Gastrocnemius medialis (tissue), 4 donors: ENCODE data around the gene RFXANK. TPM values are rescaled to one million over a fixed set of nuclear protein-coding genes. Genes with fewer than 3 reads are reported as not detected.

Source experiments
- ATAC-seq, 2 donors: fragments of 150-250 bp; one replicate each; pipeline ENCODE4 v1.9.1; 2016
- DNase-seq, 2 donors: peaks; one replicate each; pipeline ENCODE4 v3.0.0-alpha.2; 2019
- H3K27ac ChIP-seq, 4 donors: fragments of 200-600 bp; sonication (generic); 1 replicate in 1 of 4; 2 replicates in 3 of 4; pipeline ENCODE4 v1.5.1; 2016 to 2018; ENCODE audit warnings: mild to moderate bottlenecking in 2 of 4, moderate library complexity in 1 of 4
- H3K27me3 ChIP-seq, 3 donors: fragments of 200-600 bp; sonication (generic) in 2 of 3; 1 replicate in 1 of 3; 2 replicates in 2 of 3; pipeline versions ENCODE4 v1.5.1 to v1.6.0; 2016 to 2019; ENCODE audit warnings: mild to moderate bottlenecking in 1 of 3, moderate library complexity in 1 of 3
- H3K36me3 ChIP-seq, 2 donors: fragments of 200-600 bp; sonication (generic) in 1 of 2; one replicate each; pipeline ENCODE4 v1.5.1; 2017 to 2018
- H3K4me1 ChIP-seq, 2 donors: fragments of 200-600 bp; sonication (generic) in 1 of 2; one replicate each; pipeline ENCODE4 v1.5.1; 2016 to 2017; ENCODE audit warnings: mild to moderate bottlenecking in 2 of 2
- H3K4me3 ChIP-seq, 4 donors: fragments of 200-600 bp; sonication (generic) in 3 of 4; 1 replicate in 1 of 4; 2 replicates in 3 of 4; pipeline ENCODE4 v1.5.1; 2016 to 2019; ENCODE audit warnings: mild to moderate bottlenecking in 2 of 4
- H3K9me3 ChIP-seq, 3 donors: fragments of 200-600 bp; sonication (generic) in 2 of 3; 1 replicate in 1 of 3; 2 replicates in 2 of 3; pipeline ENCODE4 v1.5.1; 2016 to 2019
- CTCF ChIP-seq, 5 experiments: fragments of 450-650 bp in 3 of 5; fragments of 200-600 bp in 2 of 5; sonication (generic) in 2 of 5; IDR thresholded peaks in 4 of 5; conservative IDR thresholded peaks in 1 of 5; 1 replicate in 4 of 5; 2 replicates in 1 of 5; pipeline ENCODE4 v1.5.1; 2016 to 2019; ENCODE audit warnings: antibody characterized with exemption in 5 of 5, mild to moderate bottlenecking in 3 of 5, moderate library complexity in 3 of 5
- POLR2A ChIP-seq, 2 donors: fragments of 450-650 bp; IDR thresholded peaks; one replicate each; pipeline ENCODE4 v1.6.1; 2017; ENCODE audit warnings: antibody characterized with exemption in 2 of 2, mild to moderate bottlenecking in 2 of 2, moderate library complexity in 2 of 2
- in situ Hi-C, 4 donors: fragments of 200-750 bp; cut with MboI; loops; one replicate each; pipeline versions ENCODE4 v1.15.0 to v1.8.0; 2017; ENCODE audit warnings: low sequenced_read_pairs in 4 of 4
- intact Hi-C: fragments of 100-400 bp; cut with DNase I; formaldehyde crosslinking; loops from one replicate; pipeline ENCODE4 v1.15.1; 2023; ENCODE audit warnings: low total_unique reads
- total RNA-seq, 4 donors: library from RNA; depleted of rRNA; stranded (reverse); fragments of >200 nt; gene quantifications; one replicate each; pipeline versions ENCODE4 v1.1.0 to v1.2.3, GENCODE V29; 2016

The RFXANK gene
- total RNA-seq, 4 donors from 2014 or later = 25.5 to 44.1 (median 35.1) TPM

GRCh38 chr19:19152668-19153384 lies 39.2 kb upstream of the RFXANK start:
- no peak for DNase-seq
- Histone ChIP-seq H3K4me3 (no peak overlapping the region), H3K9me3 (no peaks in the 10 kb centered on the region), H3K27me3 (no peaks in the 10 kb centered on the region), H3K36me3 (peaks cover 0 to 3% of the 10 kb centered on the region in 2 donors), H3K4me1 (no peaks in the 10 kb centered on the region), H3K27ac (no peak overlapping the region)
- in situ Hi-C loops = no loop called here
- TF ChIP-seq CTCF (IDR thresholded peaks at IDR 0.05 in 4 of 5, conservative IDR thresholded peaks at IDR 0.05 in 1 of 5) (no peak), POLR2A (IDR thresholded peaks at IDR 0.05) (no peak)
- ATAC-seq = no peak
- intact Hi-C loops = no loop called here

GRCh38 chr19:19154768-19155494 lies 37.1 kb upstream of the RFXANK start:
- Histone ChIP-seq H3K36me3 (peaks cover 0 to 3% of the 10 kb centered on the region in 2 donors), H3K4me3 (no peak overlapping the region), H3K9me3 (no peaks in the 10 kb centered on the region), H3K27ac (no peak overlapping the region), H3K27me3 (no peaks in the 10 kb centered on the region), H3K4me1 (no peaks in the 10 kb centered on the region)
- intact Hi-C loops = no loop called here
- in situ Hi-C loops = no loop called here
- ATAC-seq (no peak), DNase-seq (no peak)
- TF ChIP-seq CTCF (IDR thresholded peaks at IDR 0.05 in 4 of 5, conservative IDR thresholded peaks at IDR 0.05 in 1 of 5) (no peak), POLR2A (IDR thresholded peaks at IDR 0.05) (no peak)

- intact Hi-C loops = no loop called here
- no peak overlapping the region for H3K27ac ChIP-seq
- peaks cover 0 to 3% of the 10 kb centered on the region in 2 donors for H3K36me3 ChIP-seq
- in situ Hi-C loops = no loop called here
- H3K27me3 ChIP-seq = no peaks in the 10 kb centered on the region
- no peak for DNase-seq
- no peak for ATAC-seq
- no peak overlapping the region for H3K4me3 ChIP-seq
- TF ChIP-seq CTCF (IDR thresholded peaks at IDR 0.05 in 4 of 5, conservative IDR thresholded peaks at IDR 0.05 in 1 of 5) (no peak), POLR2A (IDR thresholded peaks at IDR 0.05) (no peak)
- H3K9me3 ChIP-seq = no peaks in the 10 kb centered on the region
- no peaks in the 10 kb centered on the region for H3K4me1 ChIP-seq
These were observed 36.4 kb upstream of the RFXANK start for GRCh38 chr19:19155495-19156219.

DNA sequence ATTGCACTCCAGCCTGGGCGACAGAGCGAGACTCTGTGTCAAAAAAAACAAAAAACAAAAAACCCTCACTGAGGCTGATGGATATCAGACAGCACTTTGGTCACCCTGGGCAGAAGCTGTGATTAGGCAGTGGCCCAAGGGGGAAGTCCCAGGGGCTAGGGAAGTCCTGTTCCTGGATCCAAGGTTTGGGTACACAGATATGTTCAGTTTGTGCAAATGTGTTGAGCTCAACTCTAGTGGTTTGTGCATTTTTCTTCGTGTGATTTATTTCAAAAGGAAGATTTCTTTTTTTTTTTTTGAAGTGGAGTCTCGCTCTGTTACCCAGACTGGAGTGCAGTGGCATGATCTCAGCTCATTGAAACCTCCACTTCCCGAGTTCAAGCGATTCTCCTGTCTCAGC lies 34.2 kb upstream of the RFXANK start:
- Histone ChIP-seq H3K27ac (no peak overlapping the region), H3K4me3 (no peak overlapping the region), H3K27me3 (no peaks in the 10 kb centered on the region), H3K36me3 (peaks cover 0 to 3% of the 10 kb centered on the region in 2 donors), H3K4me1 (no peaks in the 10 kb centered on the region), H3K9me3 (no peaks in the 10 kb centered on the region)
- no peak for TF ChIP-seq POLR2A (IDR thresholded peaks at IDR 0.05)
- no peak for TF ChIP-seq CTCF (IDR thresholded peaks at IDR 0.05 in 4 of 5, conservative IDR thresholded peaks at IDR 0.05 in 1 of 5)
- intact Hi-C loops = no loop called here
- DNase-seq (no peak), ATAC-seq (no peak)
- in situ Hi-C loops = no loop called here
